ENCODE data around the gene UNC45A. TPM values are rescaled to one million over a fixed set of nuclear protein-coding genes. Genes with fewer than 3 reads are reported as not detected.
"Not testable (repeated sequence)": the region's sequence is repeated elsewhere in the genome, so short reads cannot be mapped to it uniquely, and the experiment has no call there.

Gene UNC45A
- total RNA-seq, 1 donor from 2014 or later = 67.0 TPM

DNA sequence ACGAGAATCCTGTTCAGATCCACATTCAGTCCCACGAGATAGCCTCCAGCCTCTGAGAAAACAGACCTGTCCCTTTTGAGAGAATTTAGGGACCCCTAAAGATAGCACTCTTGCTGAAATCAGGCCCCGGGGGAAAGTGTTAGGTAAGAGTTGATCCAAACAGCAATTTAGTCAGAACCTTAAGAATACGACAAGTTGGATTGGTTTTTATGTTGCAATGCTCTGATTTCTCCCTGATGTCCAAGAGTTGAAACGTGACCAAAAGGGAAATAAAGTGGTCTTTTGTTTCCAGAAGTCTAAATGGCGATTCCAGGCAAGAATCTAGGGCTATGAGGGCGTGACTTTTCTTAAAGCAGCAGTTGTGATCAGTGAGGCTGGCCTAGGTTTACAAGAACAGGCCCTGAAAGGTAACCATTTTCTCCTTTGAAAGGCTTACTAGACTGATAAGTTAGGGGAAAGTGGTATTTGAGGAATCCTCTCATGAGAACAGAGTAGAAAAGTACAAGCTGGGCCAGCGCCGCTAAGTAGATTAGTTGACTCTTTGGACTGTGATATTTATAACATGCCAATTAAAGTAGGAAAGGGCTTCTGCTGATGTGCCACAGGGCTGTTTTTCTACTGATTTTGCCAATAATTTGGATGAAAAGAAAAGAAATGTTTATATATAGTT is 27.1 kb upstream of the UNC45A start:
- Mint-ChIP-seq H3K27me3 (no peaks in the 10 kb centered on the region), H3K9me3 (no peaks in the 10 kb centered on the region), H3K27ac (no peak overlapping the region), H3K4me3 (no peak overlapping the region), H3K36me3 (ENCODE audit: low read depth) (peaks cover 62% of the 10 kb centered on the region), H3K4me1 (peaks cover 14% of the 10 kb centered on the region)
- intact Hi-C loops (cut with micrococcal nuclease) = no loop called here
- DNase-seq = no peak

DNA sequence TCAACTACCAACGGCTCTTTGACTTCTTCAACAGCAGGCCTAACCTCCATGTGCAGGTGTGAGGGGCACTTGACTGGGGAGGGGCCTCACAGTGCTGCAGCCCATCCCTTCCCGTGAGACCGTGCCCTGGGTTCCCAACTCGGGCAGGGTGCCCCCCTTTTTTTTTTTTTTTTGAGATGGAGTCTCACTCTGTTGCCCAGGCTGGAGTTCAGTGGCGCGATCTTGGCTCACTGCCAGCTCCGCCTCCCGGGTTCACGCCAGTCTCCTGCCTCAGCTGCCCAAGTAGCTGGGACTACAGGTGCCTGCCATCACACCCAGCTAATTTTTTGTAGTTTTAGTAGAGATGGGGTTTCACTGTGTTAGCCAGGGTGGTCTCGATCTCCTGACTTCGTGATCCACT is 25.6 kb upstream of the UNC45A start:
- H3K9me3 Mint-ChIP-seq; H3K27me3 Mint-ChIP-seq; H3K4me1 Mint-ChIP-seq; DNase-seq; intact Hi-C loops (cut with micrococcal nuclease); H3K4me3 Mint-ChIP-seq; H3K27ac Mint-ChIP-seq: not testable (repeated sequence)
- H3K36me3 Mint-ChIP-seq (ENCODE audit: low read depth) = peaks cover 74% of the 10 kb centered on the region

DNA sequence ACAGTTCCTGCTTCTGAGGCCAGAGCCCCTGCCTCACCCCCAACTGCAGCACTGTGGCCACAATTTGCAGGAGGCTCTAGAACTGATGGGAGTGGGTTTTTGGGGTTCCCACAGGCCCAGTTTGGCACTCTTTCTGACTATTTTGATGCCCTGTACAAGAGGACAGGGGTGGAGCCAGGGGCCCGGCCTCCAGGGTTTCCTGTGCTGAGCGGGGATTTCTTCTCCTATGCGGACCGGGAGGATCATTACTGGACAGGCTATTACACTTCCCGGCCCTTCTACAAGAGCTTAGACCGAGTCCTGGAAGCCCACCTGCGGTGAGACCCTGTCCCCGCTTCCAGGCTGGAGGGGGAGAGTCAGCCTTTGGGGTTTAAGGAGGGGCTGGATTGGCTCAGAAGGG is 25.1 kb upstream of the UNC45A start:
- intact Hi-C loops (cut with micrococcal nuclease) = no loop called here
- Mint-ChIP-seq H3K4me3 (no peak overlapping the region), H3K4me1 (peaks cover 9% of the 10 kb centered on the region), H3K9me3 (no peaks in the 10 kb centered on the region), H3K36me3 (ENCODE audit: low read depth) (peaks cover 76% of the 10 kb centered on the region), H3K27me3 (no peaks in the 10 kb centered on the region), H3K27ac (no peak overlapping the region)
- DNase-seq = no peak

DNA sequence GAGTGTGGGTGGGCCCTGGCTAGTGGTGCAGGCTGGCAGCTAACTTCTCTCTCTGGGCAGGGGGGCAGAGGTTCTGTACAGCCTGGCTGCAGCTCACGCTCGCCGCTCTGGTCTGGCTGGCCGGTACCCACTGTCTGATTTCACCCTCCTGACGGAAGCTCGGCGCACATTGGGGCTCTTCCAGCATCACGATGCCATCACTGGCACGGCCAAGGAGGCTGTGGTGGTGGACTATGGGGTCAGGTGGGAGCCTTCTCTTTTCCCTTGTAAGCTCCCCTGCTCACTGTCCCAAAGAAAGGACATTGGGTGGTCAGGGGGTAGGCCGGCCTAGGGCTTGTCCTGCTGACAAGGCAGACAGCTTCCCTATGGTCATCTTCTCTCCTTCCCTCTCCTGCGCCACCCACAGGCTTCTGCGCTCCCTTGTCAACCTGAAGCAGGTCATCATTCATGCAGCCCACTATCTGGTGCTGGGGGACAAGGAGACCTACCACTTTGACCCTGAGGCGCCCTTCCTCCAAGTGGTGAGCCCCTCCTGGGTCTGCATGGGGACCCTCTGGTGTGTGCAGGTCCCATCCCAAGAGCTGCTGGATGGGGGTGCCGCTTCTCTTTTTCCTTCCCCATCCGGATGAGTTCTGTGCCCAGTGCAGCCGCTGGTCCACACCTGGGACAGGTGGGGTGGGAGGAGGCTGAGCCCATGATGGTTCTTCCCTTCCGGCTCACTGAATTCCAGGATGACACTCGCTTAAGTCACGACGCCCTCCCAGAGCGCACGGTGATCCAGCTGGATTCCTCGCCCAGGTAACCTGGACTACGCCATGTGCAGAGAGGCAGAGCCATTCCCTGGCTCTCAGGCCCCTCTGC is 24.4 kb upstream of the UNC45A start:
- H3K27me3 Mint-ChIP-seq = no peaks in the 10 kb centered on the region
- intact Hi-C loops (cut with micrococcal nuclease) = no loop called here
- no peak for DNase-seq
- no peaks in the 10 kb centered on the region for H3K9me3 Mint-ChIP-seq
- no peak overlapping the region for H3K27ac Mint-ChIP-seq
- peaks cover 76% of the 10 kb centered on the region for H3K36me3 Mint-ChIP-seq (ENCODE audit: low read depth)
- no peak overlapping the region for H3K4me3 Mint-ChIP-seq
- H3K4me1 Mint-ChIP-seq = peaks cover 5% of the 10 kb centered on the region

DNA sequence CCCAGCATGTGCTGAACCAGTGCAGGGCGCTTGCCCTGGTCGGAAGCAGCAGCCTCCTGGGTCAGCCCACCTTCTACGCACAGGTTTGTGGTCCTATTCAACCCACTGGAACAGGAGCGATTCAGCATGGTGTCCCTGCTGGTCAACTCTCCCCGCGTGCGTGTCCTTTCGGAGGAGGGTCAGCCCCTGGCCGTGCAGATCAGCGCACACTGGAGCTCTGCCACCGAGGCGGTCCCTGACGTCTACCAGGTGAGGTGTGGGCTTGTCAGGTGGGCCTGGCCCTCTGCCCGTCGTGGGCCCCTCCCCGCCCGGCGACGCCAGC is 23.8 kb upstream of the UNC45A start:
- intact Hi-C loops (cut with micrococcal nuclease) = no loop called here
- no peaks in the 10 kb centered on the region for H3K27me3 Mint-ChIP-seq
- H3K36me3 Mint-ChIP-seq (ENCODE audit: low read depth) = peaks cover 76% of the 10 kb centered on the region
- H3K27ac Mint-ChIP-seq = no peak overlapping the region
- H3K4me1 Mint-ChIP-seq = peaks cover 2% of the 10 kb centered on the region
- no peak for DNase-seq
- no peaks in the 10 kb centered on the region for H3K9me3 Mint-ChIP-seq
- no peak overlapping the region for H3K4me3 Mint-ChIP-seq

DNA sequence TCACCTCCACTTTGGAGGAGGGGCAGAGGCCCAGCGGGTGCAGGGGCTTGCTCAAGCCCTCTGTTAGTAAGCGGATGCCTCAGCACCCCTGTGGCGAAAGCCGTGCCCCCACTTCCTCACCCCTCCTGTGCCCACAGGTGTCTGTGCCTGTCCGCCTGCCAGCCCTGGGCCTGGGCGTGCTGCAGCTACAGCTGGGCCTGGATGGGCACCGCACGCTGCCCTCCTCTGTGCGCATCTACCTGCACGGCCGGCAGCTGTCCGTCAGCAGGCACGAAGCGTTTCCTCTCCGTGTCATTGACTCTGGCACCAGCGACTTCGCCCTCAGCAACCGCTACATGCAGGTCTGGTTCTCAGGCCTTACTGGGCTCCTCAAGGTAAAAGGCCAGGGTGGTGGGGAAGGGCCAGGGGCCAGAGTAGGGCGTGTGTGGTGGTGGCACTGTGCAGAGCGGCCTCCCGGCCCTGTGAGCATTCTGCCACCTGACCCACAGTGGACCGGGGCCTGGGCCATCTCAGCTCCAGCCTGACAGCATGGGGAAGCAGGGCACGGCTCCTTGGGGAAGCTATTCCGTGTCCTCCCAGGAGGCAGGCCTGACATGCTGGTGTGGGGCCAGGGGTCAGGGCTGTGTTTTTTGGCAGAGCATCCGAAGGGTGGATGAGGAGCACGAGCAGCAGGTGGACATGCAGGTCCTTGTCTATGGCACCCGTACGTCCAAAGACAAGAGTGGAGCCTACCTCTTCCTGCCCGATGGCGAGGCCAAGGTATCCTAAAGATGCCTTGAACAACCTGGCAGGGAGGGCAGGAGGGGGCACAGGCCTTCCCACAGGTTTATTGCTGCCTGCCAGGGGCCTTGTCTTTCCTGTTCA is 22.9 kb upstream of the UNC45A start:
- H3K4me3 Mint-ChIP-seq = no peak overlapping the region
- H3K27me3 Mint-ChIP-seq = no peaks in the 10 kb centered on the region
- intact Hi-C loops (cut with micrococcal nuclease) = no loop called here
- H3K27ac Mint-ChIP-seq = no peak overlapping the region
- H3K9me3 Mint-ChIP-seq = no peaks in the 10 kb centered on the region
- DNase-seq = no peak
- H3K4me1 Mint-ChIP-seq = no peaks in the 10 kb centered on the region
- H3K36me3 Mint-ChIP-seq (ENCODE audit: low read depth) = peaks cover 78% of the 10 kb centered on the region

DNA sequence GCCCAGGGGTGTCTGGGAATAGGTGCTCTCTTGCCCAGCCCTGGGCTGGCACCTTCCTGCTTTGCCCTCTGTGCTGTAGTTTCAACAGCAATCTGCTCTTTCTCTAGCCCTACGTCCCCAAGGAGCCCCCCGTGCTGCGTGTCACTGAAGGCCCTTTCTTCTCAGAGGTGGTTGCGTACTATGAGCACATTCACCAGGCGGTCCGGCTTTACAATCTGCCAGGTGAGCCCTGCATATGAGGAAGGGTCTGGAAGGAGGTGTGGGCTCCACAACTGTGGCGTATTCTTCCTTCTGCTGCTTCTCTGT is 22.4 kb upstream of the UNC45A start:
- Mint-ChIP-seq H3K36me3 (ENCODE audit: low read depth) (peaks cover 78% of the 10 kb centered on the region), H3K9me3 (no peaks in the 10 kb centered on the region), H3K4me1 (no peaks in the 10 kb centered on the region), H3K4me3 (no peak overlapping the region), H3K27ac (no peak overlapping the region), H3K27me3 (no peaks in the 10 kb centered on the region)
- no peak for DNase-seq
- intact Hi-C loops (cut with micrococcal nuclease) = no loop called here

DNA sequence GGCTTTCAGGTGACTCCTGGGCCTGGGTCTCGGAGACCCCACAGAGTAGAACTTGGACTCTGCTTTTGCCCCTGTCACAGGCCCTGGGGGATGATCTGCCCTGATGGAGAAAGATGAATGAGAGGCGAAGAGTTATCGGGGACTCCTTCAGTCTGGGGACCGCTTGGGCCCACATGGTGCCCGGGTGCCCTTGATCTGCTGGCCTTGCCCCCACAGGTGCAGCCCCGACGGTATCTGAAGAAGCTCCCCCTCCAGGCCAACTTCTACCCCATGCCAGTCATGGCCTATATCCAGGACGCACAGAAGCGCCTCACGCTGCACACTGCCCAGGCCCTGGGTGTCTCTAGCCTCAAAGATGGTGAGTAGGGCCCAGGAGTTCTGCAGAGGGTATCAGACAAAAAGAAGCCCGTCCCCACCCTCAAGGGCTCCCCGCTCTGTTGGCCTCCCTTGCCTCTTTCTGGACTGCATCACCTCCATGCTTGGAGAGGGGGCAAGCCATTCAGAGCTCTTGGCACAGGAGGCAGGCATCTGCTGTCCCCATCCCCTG is 21.6 kb upstream of the UNC45A start:
- Mint-ChIP-seq H3K36me3 (ENCODE audit: low read depth) (peaks cover 80% of the 10 kb centered on the region), H3K27ac (no peak overlapping the region), H3K4me3 (no peak overlapping the region), H3K9me3 (no peaks in the 10 kb centered on the region), H3K27me3 (no peaks in the 10 kb centered on the region), H3K4me1 (no peaks in the 10 kb centered on the region)
- intact Hi-C loops (cut with micrococcal nuclease) = no loop called here
- no peak for DNase-seq

DNA sequence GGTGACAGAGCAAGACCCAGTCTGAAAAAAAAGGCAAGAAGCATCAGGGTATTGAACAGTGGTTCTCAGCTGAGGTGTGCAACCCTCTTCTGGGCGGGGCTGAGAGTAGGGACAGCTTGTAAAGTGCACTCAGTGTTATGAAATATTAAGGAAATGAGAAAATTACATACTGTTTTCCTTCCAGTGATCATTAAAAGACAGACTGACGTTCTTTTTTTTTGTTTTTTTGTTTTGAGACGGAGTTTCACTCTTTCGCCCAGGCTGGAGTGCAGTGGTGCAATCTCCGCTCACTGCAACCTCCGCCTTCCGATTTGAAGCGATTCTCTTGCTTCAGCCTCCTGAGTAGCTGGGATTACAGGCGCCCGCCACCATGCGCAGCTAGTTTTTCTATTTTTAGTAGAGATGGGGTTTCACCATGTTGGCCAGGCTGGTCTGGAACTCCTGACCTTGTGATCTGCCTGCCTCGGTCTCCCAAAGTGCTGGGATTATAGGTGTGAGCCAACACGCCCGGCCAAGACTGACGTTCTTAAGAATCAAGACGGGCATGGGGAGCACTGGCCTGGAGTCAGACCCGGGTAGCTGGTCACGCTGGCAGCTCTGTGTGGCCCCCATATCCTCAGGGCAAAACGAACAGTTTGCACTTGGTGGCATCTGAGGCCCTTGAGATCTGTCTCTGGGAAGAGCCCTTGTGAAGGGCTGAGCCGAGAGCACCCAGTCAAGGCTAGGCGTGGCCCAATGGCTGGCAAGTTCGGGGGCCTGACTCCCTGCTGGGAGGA is 20.6 kb upstream of the UNC45A start:
- no peak overlapping the region for H3K27ac Mint-ChIP-seq

DNA sequence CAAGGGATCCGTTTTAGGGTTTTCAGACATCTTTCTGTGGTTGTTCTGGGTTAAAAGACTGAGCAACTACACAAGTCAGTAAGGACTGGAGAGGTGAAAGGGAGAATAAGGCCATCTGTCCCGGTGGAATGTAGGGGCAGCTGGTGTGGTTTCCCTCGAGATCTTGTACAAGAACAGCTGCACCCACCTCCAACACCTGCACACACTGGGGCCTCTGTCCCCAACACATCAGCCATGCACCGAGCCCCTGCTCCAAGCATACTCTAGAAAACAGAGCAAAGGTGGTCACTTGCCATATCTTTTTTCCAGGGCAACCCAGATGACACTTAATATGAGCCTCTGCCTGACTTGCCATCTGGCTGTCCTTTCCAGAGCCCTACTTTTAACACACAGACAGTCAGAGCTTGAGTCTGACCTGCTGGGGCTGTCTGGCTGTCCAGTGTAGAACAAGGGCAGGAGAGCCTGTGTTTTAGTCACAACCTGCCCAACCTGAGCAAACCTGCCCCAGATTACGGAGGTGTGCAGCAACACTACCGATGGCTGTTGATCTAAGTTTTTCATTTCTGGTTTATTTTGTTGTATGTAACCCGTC is 19.8 kb upstream of the UNC45A start:
- DNase-seq = no peak
- no peak overlapping the region for H3K27ac Mint-ChIP-seq
- peaks cover 86% of the 10 kb centered on the region for H3K36me3 Mint-ChIP-seq (ENCODE audit: low read depth)
- peaks cover 2% of the 10 kb centered on the region for H3K4me1 Mint-ChIP-seq
- H3K9me3 Mint-ChIP-seq = no peaks in the 10 kb centered on the region
- no peaks in the 10 kb centered on the region for H3K27me3 Mint-ChIP-seq
- no peak overlapping the region for H3K4me3 Mint-ChIP-seq
- intact Hi-C loops (cut with micrococcal nuclease) = no loop called here

More for the DNA sequence above, 20.6 kb upstream of the UNC45A start:
- Mint-ChIP-seq H3K36me3 (ENCODE audit: low read depth) (peaks cover 78% of the 10 kb centered on the region), H3K27me3 (no peaks in the 10 kb centered on the region), H3K9me3 (no peaks in the 10 kb centered on the region), H3K4me3 (no peak overlapping the region), H3K4me1 (no peaks in the 10 kb centered on the region)
- intact Hi-C loops (cut with micrococcal nuclease) = no loop called here
- DNase-seq = no peak

DNA sequence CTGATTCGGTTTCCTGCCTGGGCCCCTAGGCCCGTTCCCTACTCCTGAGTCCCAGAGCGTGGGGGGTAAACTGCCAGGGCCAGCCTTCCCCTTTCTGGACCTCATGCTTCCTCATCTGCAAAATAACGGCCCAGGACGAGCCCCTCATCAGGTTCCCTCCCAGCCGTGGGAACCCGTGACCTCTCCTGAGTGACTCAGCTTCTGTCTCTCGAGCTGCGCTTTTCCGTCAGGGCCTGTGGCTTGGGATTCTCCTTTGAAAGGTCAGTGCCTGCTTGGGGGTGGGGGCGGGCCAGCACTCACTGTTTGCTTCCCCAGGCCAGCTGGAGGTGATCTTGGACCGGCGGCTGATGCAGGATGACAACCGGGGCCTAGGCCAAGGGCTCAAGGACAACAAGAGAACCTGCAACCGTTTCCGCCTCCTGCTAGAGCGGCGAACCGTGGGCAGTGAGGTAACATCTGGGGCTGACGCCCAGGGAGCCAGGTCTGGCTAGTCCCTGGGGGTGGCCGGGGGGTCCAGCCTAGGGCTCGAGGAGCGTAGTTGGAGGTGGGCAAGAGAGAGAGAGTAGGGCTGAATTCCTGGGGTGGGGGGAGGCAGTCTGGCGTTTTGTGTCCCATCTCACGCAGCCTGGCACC is 19.2 kb upstream of the UNC45A start:
- DNase-seq = no peak
- Mint-ChIP-seq H3K27ac (no peak overlapping the region), H3K4me1 (peaks cover 2% of the 10 kb centered on the region), H3K4me3 (no peak overlapping the region), H3K9me3 (no peaks in the 10 kb centered on the region), H3K27me3 (no peaks in the 10 kb centered on the region), H3K36me3 (ENCODE audit: low read depth) (peaks cover 86% of the 10 kb centered on the region)
- intact Hi-C loops (cut with micrococcal nuclease) = no loop called here

DNA sequence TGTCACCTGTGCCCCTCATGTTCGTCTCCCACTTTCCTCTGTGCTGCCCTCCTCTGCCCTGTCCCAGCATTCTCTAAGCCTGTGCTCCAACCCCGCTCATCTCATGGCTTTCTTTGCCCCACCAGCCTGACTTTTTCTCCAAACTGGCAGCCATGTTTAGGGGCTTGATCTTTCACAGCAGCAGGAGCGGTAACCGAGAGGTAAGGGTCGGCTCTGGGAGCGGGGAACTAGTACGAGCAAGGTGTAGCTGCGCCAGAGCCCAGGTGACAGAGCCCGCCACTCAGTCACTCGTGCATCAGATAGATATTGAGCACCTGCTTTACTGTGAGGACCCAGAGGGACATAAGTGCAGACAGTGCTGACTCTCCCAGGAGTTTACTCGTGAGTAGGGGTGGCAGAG is 18.6 kb upstream of the UNC45A start:
- Mint-ChIP-seq H3K4me1 (peaks cover 4% of the 10 kb centered on the region), H3K4me3 (no peak overlapping the region), H3K36me3 (ENCODE audit: low read depth) (peaks cover 86% of the 10 kb centered on the region), H3K27ac (no peak overlapping the region), H3K27me3 (no peaks in the 10 kb centered on the region), H3K9me3 (no peaks in the 10 kb centered on the region)
- intact Hi-C loops (cut with micrococcal nuclease) = no loop called here
- no peak for DNase-seq

DNA sequence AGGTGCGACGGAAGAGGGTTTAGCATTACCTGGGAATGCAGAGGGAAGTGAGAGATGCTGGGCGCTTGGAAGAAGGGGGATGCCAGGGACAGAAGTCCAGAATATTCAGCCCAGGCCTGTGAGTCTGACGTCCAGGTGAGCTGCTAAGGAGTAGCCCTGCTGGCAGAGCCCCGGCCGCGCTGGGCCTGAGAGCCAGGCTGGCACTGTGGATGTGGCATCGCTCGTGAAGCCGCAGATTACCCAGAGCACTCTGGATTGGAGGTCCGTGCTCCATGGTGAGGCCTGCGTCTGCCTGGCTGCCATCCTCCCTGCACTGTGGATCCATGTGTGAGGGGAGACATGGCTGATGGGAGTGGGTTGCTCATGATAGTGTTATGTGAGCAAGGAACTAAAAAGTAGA is 17.5 kb upstream of the UNC45A start:
- Mint-ChIP-seq H3K9me3 (no peaks in the 10 kb centered on the region), H3K27ac (no peak overlapping the region), H3K36me3 (ENCODE audit: low read depth) (peaks cover 85% of the 10 kb centered on the region), H3K4me1 (peaks cover 9% of the 10 kb centered on the region), H3K27me3 (no peaks in the 10 kb centered on the region), H3K4me3 (no peak overlapping the region)
- intact Hi-C loops (cut with micrococcal nuclease) = no loop called here
- no peak for DNase-seq
